IMR-90 (cell line): Measurements from ENCODE around the gene KPNA5. TPM values are rescaled to one million over a fixed set of nuclear protein-coding genes. Genes with fewer than 3 reads are reported as not detected.
A peak's percentile ranks its signal among the peaks of the same experiment; 100 is the strongest.

Experiments
- ATAC-seq: fragments of 200-7000 bp; cut with Tn5 transposase; 2 replicates; pipeline ENCODE4 v1.9.1; 2020; ENCODE audit warnings: low read depth, mild to moderate bottlenecking, moderate library complexity
- Bru-seq: library from RNA; stranded (reverse); fragments of 400-500 nt; gene quantifications from one replicate; lab custom pipeline; 2021; lab: Mats Ljungman, UMichigan
- BruChase-seq, 2 experiments: library from RNA; stranded (reverse); fragments of 400-500 nt; gene quantifications; one replicate each; lab custom pipeline; 2021; lab: Mats Ljungman, UMichigan
- BruUV-seq: library from RNA; stranded (reverse); fragments of 400-500 nt; replicated peaks from 2 replicates; lab custom pipeline; 2021; lab: Mats Ljungman, UMichigan
- CTCF ChIA-PET: fragments of 300-600 bp; formaldehyde crosslinking; extraction: SDS; loops from one replicate; lab custom pipeline; 2021; ENCODE audit warnings: antibody characterized with exemption; lab: Yijun Ruan, JAX
- POLR2A ChIA-PET: fragments of 300-600 bp; sonication (Branson Sonifier 250); formaldehyde crosslinking; loops from one replicate; lab custom pipeline; 2022; ENCODE audit warnings: antibody characterized with exemption; ENCODE audit not compliant: unreplicated experiment; lab: Charles Lee
- DNase-seq: peaks from one replicate; pipeline ENCODE4 v3.0.0; 2013
- H2AFZ ChIP-seq: replicated peaks from 2 replicates; pipeline ENCODE3; 2013; ENCODE audit warnings: low read length, mild to moderate bottlenecking; ENCODE audit not compliant: poor library complexity
- H2AK5ac ChIP-seq: 2 replicates; pipeline ENCODE4 v1.6.1; 2013; ENCODE audit warnings: low read depth, low read length, inconsistent platforms
- H2AK9ac ChIP-seq: replicated peaks from 2 replicates; pipeline ENCODE3; 2013; ENCODE audit warnings: mild to moderate bottlenecking, low read depth, low read length, moderate library complexity; ENCODE audit not compliant: poor library complexity
- H2BK120ac ChIP-seq: 2 replicates; pipeline ENCODE4 v1.6.1; 2013; ENCODE audit warnings: low read depth, low read length, inconsistent platforms
- H2BK15ac ChIP-seq: 3 replicates; pipeline ENCODE4 v1.6.1; 2013; ENCODE audit warnings: low read depth, low read length, inconsistent platforms
- H2BK20ac ChIP-seq: 2 replicates; pipeline ENCODE4 v1.6.1; 2013; ENCODE audit warnings: low read depth, mild to moderate bottlenecking, inconsistent platforms, low read length, moderate library complexity
- H2BK5ac ChIP-seq: 2 replicates; pipeline ENCODE4 v1.6.1; 2013; ENCODE audit warnings: mild to moderate bottlenecking, low read depth, low read length, inconsistent platforms; ENCODE audit not compliant: poor library complexity, severe bottlenecking
- H3K14ac ChIP-seq: replicated peaks from 2 replicates; pipeline ENCODE4 v1.6.1; 2013; ENCODE audit warnings: low read depth, low read length, inconsistent platforms
- H3K18ac ChIP-seq: 2 replicates; pipeline ENCODE4 v1.6.1; 2013; ENCODE audit warnings: low read depth, low read length, control low read depth
- H3K23ac ChIP-seq: 2 replicates; pipeline ENCODE4 v1.6.1; 2013; ENCODE audit warnings: low read depth, low read length, inconsistent platforms
- H3K27ac ChIP-seq: 2 replicates; pipeline ENCODE4 v1.5.1; 2013; ENCODE audit warnings: mild to moderate bottlenecking, control low read depth, low read length; ENCODE audit not compliant: insufficient read depth
- H3K27me3 ChIP-seq: 2 replicates; pipeline ENCODE4 v1.6.1; 2013; ENCODE audit warnings: low read length; ENCODE audit not compliant: control insufficient read depth, insufficient read depth
- H3K36me3 ChIP-seq: 2 replicates; pipeline ENCODE4 v1.6.1; 2013; ENCODE audit warnings: low read length, mixed read lengths; ENCODE audit not compliant: control insufficient read depth, insufficient read depth
- H3K4ac ChIP-seq: 2 replicates; pipeline ENCODE4 v1.6.1; 2013; ENCODE audit warnings: low read depth, low read length, inconsistent platforms
- H3K4me1 ChIP-seq: 2 replicates; pipeline ENCODE4 v1.6.1; 2013; ENCODE audit warnings: low read length, mixed read lengths; ENCODE audit not compliant: control insufficient read depth, insufficient read depth
- H3K4me2 ChIP-seq: 2 replicates; pipeline ENCODE4 v1.6.1; 2013; ENCODE audit warnings: low read depth, mild to moderate bottlenecking, control low read depth, low read length, moderate library complexity
- H3K4me3 ChIP-seq: 2 replicates; pipeline ENCODE4 v1.5.1; 2013; ENCODE audit warnings: low read depth, mild to moderate bottlenecking, control low read depth, low read length, moderate library complexity; ENCODE audit not compliant: insufficient read depth
- H3K56ac ChIP-seq: 2 replicates; pipeline ENCODE4 v1.6.1; 2013; ENCODE audit warnings: low read length, inconsistent platforms; ENCODE audit not compliant: insufficient read depth; ENCODE audit errors: extremely low read depth
- H3K79me1 ChIP-seq, 2 experiments: 2 replicates each; pipeline ENCODE4 v1.6.1; 2013; ENCODE audit warnings: low read length in 2 of 2, inconsistent platforms in 1 of 2, low read depth in 1 of 2
- H3K9ac ChIP-seq: 2 replicates; pipeline ENCODE4 v1.6.1; 2013; ENCODE audit warnings: low read depth, low read length, control low read depth
- H3K9me1 ChIP-seq: 2 replicates; pipeline ENCODE4 v1.6.1; 2013; ENCODE audit warnings: low read length, inconsistent platforms; ENCODE audit not compliant: insufficient read depth
- H3K9me3 ChIP-seq: 2 replicates; pipeline ENCODE4 v1.6.1; 2013; ENCODE audit warnings: low read length; ENCODE audit not compliant: control insufficient read depth, insufficient read depth
- H4K20me1 ChIP-seq: 2 replicates; pipeline ENCODE4 v1.6.1; 2013; ENCODE audit warnings: low read length, inconsistent platforms; ENCODE audit not compliant: insufficient read depth
- H4K5ac ChIP-seq: 2 replicates; pipeline ENCODE4 v1.6.1; 2013; ENCODE audit warnings: mild to moderate bottlenecking, low read depth, low read length, control low read depth
- H4K8ac ChIP-seq, 2 experiments: 2 replicates each; pipeline ENCODE4 v1.6.1; 2013; ENCODE audit warnings: low read depth in 2 of 2, low read length in 2 of 2, control low read depth in 1 of 2, inconsistent platforms in 1 of 2
- H4K91ac ChIP-seq: 2 replicates; pipeline ENCODE4 v1.6.1; 2013; ENCODE audit warnings: low read depth, low read length, inconsistent platforms; ENCODE audit not compliant: insufficient read depth
- MXI1 ChIP-seq: IDR thresholded peaks from 2 replicates; pipeline ENCODE4 v1.6.1; 2012; ENCODE audit warnings: low read depth, mild to moderate bottlenecking, low read length, moderate library complexity, borderline replicate concordance
- RAD21 ChIP-seq: IDR thresholded peaks from 2 replicates; pipeline ENCODE4 v1.6.1; 2012; ENCODE audit warnings: low read length, improper control_type of control experiment
- WGBS, 2 experiments: methylation state at CpG; one replicate each; pipeline versions ENCODE4 v1.1.5 to v1.1.7; 2013; ENCODE audit warnings: missing lambda C conversion rate in 2 of 2; ENCODE audit not compliant: insufficient read length in 1 of 2; ENCODE audit errors: extremely low coverage in 2 of 2; 5-methylcytosine and 5-hydroxymethylcytosine counted together
- dilution Hi-C: fragments of 300-500 bp; cut with HindIII; formaldehyde crosslinking; loops from one replicate; pipeline ENCODE4 v1.14.3; 2018; ENCODE audit warnings: low sequenced_read_pairs; ENCODE audit not compliant: unreplicated experiment
- in situ Hi-C: fragments of 300-500 bp; cut with MboI; formaldehyde crosslinking; loops from 3 replicates; pipeline ENCODE4 v1.14.3; 2019; ENCODE audit warnings: low sequenced_read_pairs, inconsistent platforms, mixed read lengths
- intact Hi-C: fragments of 100-400 bp; cut with micrococcal nuclease; formaldehyde crosslinking; loops from 2 replicates; pipeline ENCODE4 v1.10.0; 2022
- long read RNA-seq: library from polyadenylated mRNA; unstranded; transcript quantifications from one replicate; pipeline ENCODE4 v2.0.0, GENCODE V29; 2021; ENCODE audit not compliant: unreplicated experiment
- polyA plus RNA-seq, 3 experiments: library from polyadenylated mRNA; depleted of rRNA; stranded (reverse); fragments of >200 nt; gene quantifications; 2 replicates each; pipeline ENCODE4 v1.2.3, GENCODE V29; 2012; ENCODE audit warnings: low replicate concordance in 1 of 3
- total RNA-seq: library from RNA; depleted of rRNA; stranded (reverse); fragments of >200 nt; gene quantifications from 2 replicates; pipeline ENCODE4 v1.2.3, GENCODE V29; 2012; rRNA removed
- TF ChIP-seq, protein P1 (sequence below): conservative IDR thresholded peaks from 2 replicates; pipeline ENCODE4 v1.5.1; 2012; ENCODE audit warnings: mild to moderate bottlenecking, low read depth, low read length, improper control_type of control experiment

KPNA5 gene
- total RNA-seq (5.9 and 9.4 TPM in 2 replicates), polyA plus RNA-seq (2012; rRNA removed) (1.8 and 2.2 TPM in 2 replicates), Bru-seq, nascent RNA (percentile 70 among the genes with signal in this experiment), BruChase-seq, experiment 1, labeled RNA remaining after a 6-hour chase (percentile 57 among the genes with signal in this experiment), BruChase-seq, experiment 2, labeled RNA remaining after a 2-hour chase (percentile 62 among the genes with signal in this experiment)
- 0.32 and 1.3 TPM in 2 replicates for polyA plus RNA-seq (2012; cell fraction: cytosol; rRNA removed)
- 0.55 and 4.0 TPM in 2 replicates for polyA plus RNA-seq (2012; cell fraction: nucleus; rRNA removed; ENCODE audit: low replicate concordance)
- long read RNA-seq, full-length matches to known transcripts: 6 of 11 reads
- long read RNA-seq, partial matches to known transcripts: 2 of 11 reads
- long read RNA-seq, other reads (novel, unspliced or antisense): 3 of 11 reads

DNA sequence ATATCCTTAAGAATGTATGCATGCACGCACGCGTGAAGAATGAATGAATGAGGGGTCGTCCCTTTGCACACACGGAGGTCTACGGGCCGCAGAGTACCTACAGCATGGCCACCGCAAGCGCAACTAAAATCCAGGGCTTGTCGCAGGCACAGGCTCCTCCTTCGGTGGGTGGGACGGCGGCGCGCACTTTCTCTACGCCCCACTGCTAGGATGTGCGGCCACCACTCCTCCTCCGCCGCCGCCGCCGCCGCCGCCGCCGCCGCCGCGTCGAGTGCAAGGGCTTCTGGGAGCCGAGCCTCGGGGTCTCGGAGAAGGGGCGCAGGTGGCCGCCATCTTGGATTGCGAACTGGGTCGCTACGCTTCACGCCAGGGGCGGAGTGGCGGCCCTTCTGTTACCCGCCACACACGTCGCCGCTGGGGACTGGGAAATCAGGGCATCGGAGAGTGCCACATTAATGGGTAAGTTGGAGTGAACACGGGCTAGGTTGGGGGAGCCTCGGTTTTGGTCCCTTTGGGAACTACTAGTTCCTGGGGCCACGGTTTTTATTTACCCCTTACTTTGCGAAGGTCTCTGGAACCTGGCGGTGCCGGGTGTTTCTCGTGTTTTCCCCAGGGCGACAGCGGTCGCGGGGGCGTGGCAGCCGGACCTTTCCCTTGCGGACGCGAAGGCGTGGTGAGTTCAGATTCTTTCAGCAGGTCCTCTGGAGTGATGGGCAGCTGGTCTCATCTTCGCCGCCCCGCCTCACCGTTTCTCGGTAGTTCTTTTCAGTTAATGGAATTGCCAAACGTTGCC lies at the start of gene KPNA5:
TSS of gene KPNA5 (plus strand) at position 332 of the 793 bp plus-strand sequence. CDS start at position 456, 124 bp downstream.
- Histone ChIP-seq H3K4ac (peak within 1 kb of the TSS; percentile 90), H2BK20ac (no peak within 1 kb of the TSS), H2BK15ac (peak within 1 kb of the TSS; percentile 62; the same call in 1 of the 3 replicates), H2AK9ac (peak within 1 kb of the TSS; percentile 80), H3K36me3 (no peaks in the 10 kb centered on the region), H2AK5ac (peak within 1 kb of the TSS; percentile 37), H2BK120ac (peak within 1 kb of the TSS; percentile 76), H3K4me1 (no peaks in the 10 kb centered on the region; the same call in 1 of the 2 replicates), H3K27me3 (peaks cover 2% of the 10 kb centered on the region; the same call in 1 of the 2 replicates), H2BK5ac (peak within 1 kb of the TSS; percentile 82), H3K79me1 (peaks cover 7 to 20% of the 10 kb centered on the region in 2 experiments; a peak in 3 of 4 replicates), H4K91ac (peak within 1 kb of the TSS; percentile 83), H3K9ac (peak within 1 kb of the TSS; percentile 98), H2AFZ (peak within 1 kb of the TSS; percentile 96), H3K9me1 (no peaks in the 10 kb centered on the region), H3K14ac (peak within 1 kb of the TSS; percentile 82), H4K20me1 (peaks cover 3% of the 10 kb centered on the region; the same call in 1 of the 2 replicates), H3K4me3 (peak within 1 kb of the TSS; percentile 97), H3K23ac (peak within 1 kb of the TSS; percentile 88; the same call in 1 of the 2 replicates), H3K56ac (peak within 1 kb of the TSS; percentile 83), H3K4me2 (peak within 1 kb of the TSS; percentile 99), H3K18ac (peak within 1 kb of the TSS; percentile 94), H3K9me3 (no peaks in the 10 kb centered on the region), H4K5ac (peak within 1 kb of the TSS; percentile 98), H4K8ac (peak within 1 kb of the TSS; percentile 78 to 95), H3K27ac (peak within 1 kb of the TSS; percentile 97)
- peak; percentile 33; the same call in 1 of the 2 replicates for TF ChIP-seq MXI1
- TF ChIP-seq, protein P1, sequence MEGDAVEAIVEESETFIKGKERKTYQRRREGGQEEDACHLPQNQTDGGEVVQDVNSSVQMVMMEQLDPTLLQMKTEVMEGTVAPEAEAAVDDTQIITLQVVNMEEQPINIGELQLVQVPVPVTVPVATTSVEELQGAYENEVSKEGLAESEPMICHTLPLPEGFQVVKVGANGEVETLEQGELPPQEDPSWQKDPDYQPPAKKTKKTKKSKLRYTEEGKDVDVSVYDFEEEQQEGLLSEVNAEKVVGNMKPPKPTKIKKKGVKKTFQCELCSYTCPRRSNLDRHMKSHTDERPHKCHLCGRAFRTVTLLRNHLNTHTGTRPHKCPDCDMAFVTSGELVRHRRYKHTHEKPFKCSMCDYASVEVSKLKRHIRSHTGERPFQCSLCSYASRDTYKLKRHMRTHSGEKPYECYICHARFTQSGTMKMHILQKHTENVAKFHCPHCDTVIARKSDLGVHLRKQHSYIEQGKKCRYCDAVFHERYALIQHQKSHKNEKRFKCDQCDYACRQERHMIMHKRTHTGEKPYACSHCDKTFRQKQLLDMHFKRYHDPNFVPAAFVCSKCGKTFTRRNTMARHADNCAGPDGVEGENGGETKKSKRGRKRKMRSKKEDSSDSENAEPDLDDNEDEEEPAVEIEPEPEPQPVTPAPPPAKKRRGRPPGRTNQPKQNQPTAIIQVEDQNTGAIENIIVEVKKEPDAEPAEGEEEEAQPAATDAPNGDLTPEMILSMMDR: 0 out of 2 replicates have a peak, but pooled peaks have one; percentile 1
- TF ChIP-seq RAD21: no peak
- intact Hi-C loops (no loop called here), in situ Hi-C loops (no loop called here), dilution Hi-C loops (no loop called here)
- ATAC-seq (peak; percentile 99), DNase-seq (peak; percentile 86)
- CTCF ChIA-PET: no interaction called here
- 1% methylated on average over 26 of the region's 69 CpGs; no CpG with 5 or more reads in 1 of the 2 experiments for WGBS, 2 experiments
- BruUV-seq: no TSS peak
- POLR2A ChIA-PET: no interaction called here
